Measurements from ENCODE around the gene COX6B1.
A peak's percentile ranks its signal among the peaks of the same experiment; 100 is the strongest.

COX6B1 gene

DNA sequence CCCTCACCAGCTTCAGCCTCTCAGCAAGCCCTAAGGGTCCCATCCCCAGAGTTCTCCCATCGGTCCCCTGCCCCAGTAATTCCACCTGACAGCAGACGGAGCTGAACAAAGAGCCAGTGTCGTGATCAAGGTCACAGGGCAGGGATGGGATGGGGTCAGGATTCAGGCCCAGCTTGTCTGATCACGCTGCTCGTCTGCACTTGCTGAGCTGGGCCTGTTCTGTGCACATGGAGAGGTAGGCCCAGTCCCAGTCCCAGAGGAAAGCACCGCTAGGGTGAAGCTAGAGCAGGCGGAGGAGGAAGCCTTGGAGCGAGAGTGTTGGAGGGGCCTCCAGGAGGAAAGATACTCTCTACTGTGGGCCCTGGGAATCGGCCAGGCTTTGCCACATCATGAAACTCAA, 26.4 kb upstream of the COX6B1 start:
- no peak overlapping the region for H3K4me3 ChIP-seq (replicated peaks; ENCODE audit: low read depth, low read length)
- TF ChIP-seq, protein P1, sequence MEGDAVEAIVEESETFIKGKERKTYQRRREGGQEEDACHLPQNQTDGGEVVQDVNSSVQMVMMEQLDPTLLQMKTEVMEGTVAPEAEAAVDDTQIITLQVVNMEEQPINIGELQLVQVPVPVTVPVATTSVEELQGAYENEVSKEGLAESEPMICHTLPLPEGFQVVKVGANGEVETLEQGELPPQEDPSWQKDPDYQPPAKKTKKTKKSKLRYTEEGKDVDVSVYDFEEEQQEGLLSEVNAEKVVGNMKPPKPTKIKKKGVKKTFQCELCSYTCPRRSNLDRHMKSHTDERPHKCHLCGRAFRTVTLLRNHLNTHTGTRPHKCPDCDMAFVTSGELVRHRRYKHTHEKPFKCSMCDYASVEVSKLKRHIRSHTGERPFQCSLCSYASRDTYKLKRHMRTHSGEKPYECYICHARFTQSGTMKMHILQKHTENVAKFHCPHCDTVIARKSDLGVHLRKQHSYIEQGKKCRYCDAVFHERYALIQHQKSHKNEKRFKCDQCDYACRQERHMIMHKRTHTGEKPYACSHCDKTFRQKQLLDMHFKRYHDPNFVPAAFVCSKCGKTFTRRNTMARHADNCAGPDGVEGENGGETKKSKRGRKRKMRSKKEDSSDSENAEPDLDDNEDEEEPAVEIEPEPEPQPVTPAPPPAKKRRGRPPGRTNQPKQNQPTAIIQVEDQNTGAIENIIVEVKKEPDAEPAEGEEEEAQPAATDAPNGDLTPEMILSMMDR (IDR thresholded peaks at IDR 0.05; ENCODE audit: low read depth, low read length, missing control alignments), result no peak
- no peak for DNase-seq (ENCODE audit: extremely low read depth, low read depth)

- no peak overlapping the region for H3K4me3 ChIP-seq (replicated peaks; ENCODE audit: low read depth, low read length)
- TF ChIP-seq, protein P1 (IDR thresholded peaks at IDR 0.05; ENCODE audit: low read depth, low read length, missing control alignments), result no peak
- DNase-seq (ENCODE audit: extremely low read depth, low read depth), result no peak
Observed at GRCh38 chr19:35622750-35623149, 25.4 kb upstream of the COX6B1 start.

- TF ChIP-seq, protein P1 (IDR thresholded peaks at IDR 0.05; ENCODE audit: low read depth, low read length, missing control alignments), result no peak
- no peak overlapping the region for H3K4me3 ChIP-seq (replicated peaks; ENCODE audit: low read depth, low read length)
- DNase-seq (ENCODE audit: extremely low read depth, low read depth), result no peak
Observed at GRCh38 chr19:35623327-35624010, 24.7 kb upstream of the COX6B1 start.

DNA sequence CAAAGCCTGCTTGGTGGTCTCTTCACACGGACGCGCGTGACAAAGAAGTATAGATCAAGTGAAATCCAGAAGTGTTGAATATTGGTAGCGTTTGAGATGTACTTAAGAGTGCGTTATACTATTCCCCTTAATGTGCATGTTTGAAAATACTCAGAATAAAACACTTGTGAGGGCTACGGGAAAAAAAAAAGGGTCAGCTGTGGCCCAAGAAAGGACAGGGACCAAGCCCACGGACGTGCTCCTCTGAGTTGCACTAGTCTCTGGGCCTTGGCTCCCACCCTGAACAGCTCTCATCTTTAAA, 19.9 kb upstream of the COX6B1 start:
- DNase-seq (ENCODE audit: extremely low read depth, low read depth), result no peak
- peak overlapping the region; percentile 81 for H3K4me3 ChIP-seq (replicated peaks; ENCODE audit: low read depth, low read length)
- TF ChIP-seq, protein P1 (IDR thresholded peaks at IDR 0.05; ENCODE audit: low read depth, low read length, missing control alignments), result no peak

DNA sequence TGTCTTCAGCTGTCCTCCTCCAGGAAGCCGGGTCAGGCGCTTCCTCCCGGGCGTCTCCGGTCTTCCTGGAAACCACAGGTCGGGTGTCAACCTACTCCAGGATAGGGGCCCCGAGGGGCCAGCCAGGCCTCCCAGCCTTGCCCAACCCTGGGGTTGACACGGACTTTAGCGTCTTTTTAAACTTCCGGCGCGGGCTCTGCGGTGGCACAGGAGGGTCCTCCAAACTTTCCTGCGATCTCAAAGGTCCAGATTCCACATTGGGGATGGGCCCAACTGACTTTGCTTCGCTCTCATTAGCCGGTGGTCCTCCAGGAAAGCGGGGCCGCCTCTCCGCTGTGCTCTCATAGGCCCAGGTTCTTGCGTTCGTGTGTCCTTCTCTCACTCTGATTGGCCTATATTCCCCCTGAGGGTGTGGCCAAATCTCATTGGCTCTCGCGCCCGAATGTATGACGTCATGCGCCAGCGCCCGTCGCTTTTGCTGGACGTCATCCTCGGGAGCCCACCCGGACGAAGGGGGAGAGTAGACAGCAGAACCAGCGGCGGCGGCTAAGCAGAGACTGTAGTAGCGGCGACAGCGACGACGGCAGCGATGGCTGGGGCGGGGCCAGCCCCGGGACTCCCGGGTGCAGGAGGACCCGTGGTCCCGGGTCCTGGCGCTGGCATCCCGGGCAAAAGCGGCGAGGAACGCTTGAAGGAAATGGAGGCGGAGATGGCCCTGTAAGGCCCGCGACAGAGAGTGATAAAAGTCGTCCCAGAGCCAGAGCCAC, 19.4 kb upstream of the COX6B1 start, which contains the start of gene RBM42:
TSS of gene RBM42 (plus strand) at position 472 of the 767 bp plus-strand sequence. CDS start at position 590, 118 bp downstream.
- peak within 1 kb of the TSS; percentile 81 for H3K4me3 ChIP-seq (replicated peaks; ENCODE audit: low read depth, low read length)
- TF ChIP-seq, protein P1 (IDR thresholded peaks at IDR 0.05; ENCODE audit: low read depth, low read length, missing control alignments), result no peak
- DNase-seq (ENCODE audit: extremely low read depth, low read depth), result peak; percentile 98

DNA sequence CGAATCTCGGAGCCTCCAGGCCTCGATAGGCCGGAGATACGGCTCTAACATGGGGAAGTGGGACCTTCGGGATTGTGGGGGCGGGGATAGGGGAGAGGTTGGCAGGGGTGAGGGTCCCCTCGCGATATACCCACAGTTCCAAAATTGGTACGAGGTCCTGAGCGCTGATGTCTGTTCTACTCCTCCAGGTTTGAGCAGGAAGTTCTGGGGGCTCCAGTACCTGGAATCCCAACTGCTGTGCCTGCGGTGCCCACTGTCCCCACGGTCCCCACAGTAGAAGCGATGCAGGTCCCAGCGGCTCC, 18.8 kb upstream of the COX6B1 start:
- peak overlapping the region; percentile 81 for H3K4me3 ChIP-seq (replicated peaks; ENCODE audit: low read depth, low read length)
- no peak for DNase-seq (ENCODE audit: extremely low read depth, low read depth)
- TF ChIP-seq, protein P1 (IDR thresholded peaks at IDR 0.05; ENCODE audit: low read depth, low read length, missing control alignments), result no peak

Measured in HFF-Myc (cell line).